CD4-positive, alpha-beta T cell treated with Interleukin-17A for 1 hour (primary cell): Measurements from ENCODE around the gene SLC43A1.
"Not testable (repeated sequence)": the region's sequence is repeated elsewhere in the genome, so short reads cannot be mapped to it uniquely, and the experiment has no call there.

Experiments
- DNase-seq: peaks from one replicate; pipeline ENCODE4 v3.0.0-alpha.2; 2020

The SLC43A1 gene

DNA sequence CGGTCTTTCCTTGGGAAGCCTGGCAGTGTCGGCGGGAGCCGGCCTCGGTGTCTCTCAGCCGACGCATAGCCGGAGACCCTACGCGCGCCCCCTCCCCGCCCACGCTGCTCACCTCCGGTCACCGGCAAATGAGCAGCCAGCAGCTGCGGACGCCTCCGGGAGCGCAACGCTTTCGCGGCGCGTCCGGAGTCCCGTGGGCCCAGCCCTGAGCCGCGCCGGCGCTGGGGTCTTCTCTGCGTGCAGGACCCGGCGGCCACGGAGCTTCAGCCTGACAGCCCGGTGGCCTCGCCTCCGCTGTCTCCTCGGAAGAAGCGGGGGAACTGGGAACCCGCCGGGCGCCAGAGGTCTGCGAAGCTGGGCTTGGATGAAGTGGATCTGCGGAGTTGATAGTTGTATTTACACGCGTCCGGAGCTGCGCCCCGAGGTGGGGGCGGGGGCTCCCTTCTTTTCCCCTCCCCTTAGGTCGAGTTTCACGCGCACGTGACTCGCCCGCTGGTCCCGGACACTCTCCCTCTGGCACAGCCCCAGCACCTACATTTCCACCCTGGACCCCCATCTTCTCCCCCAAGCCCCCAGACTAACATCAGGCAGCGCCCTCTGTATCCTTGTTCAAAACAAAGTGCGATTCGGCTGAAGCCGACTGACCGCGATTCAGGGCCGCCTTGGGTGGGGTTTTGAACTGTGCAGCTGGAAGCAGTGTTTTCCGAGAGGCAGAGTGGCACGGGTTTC lies at the start of gene SLC43A1:
Gene SLC43A1 (minus strand): TSS at position 371 of the 729 bp plus-strand sequence. CDS start 1,591 bp downstream, outside the sequence.
- DNase-seq = peak; percentile 11

DNA sequence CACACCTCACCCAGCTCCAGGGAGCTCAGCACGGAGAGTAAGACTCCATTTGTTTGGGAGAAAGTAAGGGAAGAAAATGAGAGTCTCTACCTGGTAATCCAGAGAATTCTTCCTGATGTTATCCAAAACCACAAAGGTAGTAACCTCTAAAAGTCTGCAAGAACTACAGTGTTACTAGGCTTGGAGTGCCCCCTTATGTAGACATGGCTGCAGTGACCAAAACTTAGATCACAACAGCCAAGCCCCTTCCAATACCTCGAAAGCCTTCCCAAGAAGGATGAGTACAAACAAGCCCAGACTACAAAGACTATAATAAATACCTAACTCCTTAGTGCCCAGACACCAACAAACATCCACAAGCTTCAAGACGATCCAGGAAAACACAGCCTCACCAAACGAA lies 47.1 kb upstream of the SLC43A1 start:
- DNase-seq = no peak

- no peak for DNase-seq
Measured at GRCh38 chr11:57560146-57560545, 44.6 kb upstream of the SLC43A1 start.

DNA sequence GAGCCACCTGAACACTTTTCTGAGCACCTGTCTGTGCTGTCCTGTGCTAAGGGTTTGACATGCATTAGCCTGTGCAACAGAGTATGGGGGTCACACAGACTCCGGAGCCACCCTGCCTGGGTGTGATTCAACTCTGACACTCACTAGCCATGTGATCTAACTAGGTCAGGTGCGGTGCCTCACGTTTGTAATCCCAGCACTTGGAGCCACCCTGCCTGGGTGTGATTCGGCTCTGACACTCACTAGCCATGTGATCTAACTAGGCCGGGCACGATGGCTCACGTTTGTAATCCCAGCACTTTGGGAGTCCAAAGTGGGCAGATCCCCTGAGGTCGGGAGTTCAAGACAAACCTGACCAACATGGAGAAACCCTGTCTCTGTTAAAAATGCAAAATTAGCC lies 40.5 kb upstream of the SLC43A1 start:
- no peak for DNase-seq

DNA sequence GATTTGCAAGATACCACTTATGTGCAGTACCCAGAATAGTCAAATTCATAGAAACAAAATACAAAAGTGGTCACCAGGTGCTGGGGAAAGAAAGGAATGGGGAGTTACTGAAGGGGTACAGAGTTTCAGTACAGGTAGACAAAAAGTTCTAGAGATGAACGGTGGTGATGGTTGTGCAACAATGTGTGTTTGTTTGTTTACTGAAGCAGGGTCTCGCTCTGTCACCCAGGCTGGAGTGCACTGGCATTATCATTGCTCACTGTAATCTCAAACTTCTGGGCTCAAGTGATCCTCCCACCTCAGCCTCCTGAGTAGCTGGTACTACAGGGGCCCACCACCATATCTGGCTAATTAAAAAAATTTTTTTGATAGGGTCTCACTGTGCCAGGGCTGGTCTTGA lies 39.9 kb upstream of the SLC43A1 start:
- no peak for DNase-seq

DNA sequence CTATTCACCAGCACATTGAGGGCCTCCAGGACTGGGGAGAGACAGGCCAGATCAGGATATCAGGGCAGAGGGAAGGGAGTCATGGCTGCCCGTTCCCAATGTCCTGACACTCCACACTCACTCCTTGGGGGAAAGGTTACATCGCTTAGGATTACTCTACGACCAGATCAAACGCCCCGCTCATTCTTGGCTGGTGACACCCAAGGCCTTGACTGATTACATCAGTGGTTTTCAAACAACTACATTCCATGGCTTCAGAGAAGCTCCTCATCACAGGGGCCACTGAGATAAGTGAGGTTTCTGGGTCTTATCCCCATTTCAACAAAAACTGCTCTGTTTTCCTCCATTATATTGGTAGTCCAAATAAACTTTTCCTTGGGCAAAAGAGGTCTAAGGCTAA lies 37.0 kb upstream of the SLC43A1 start:
- no peak for DNase-seq

DNA sequence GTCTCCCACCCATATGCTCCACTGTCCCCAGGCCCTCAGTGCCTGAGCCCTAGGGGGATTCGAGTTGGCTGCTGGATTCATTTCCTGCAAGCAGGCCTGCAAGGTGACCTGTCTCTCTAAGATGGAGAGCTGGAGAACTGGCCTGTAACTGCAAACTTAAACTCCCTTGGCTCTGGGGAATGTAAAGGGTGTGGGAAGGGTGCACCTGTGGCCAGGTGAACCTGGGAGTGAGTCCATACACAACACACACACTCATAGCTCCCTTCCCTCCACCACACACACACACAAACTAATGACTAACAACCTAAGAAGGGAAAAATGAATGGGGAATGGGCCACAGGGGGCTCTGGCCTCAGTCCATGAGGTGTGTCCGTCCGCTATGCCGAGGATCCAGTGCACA lies 36.4 kb upstream of the SLC43A1 start:
- DNase-seq = no peak

- no peak for DNase-seq
Measured at GRCh38 chr11:57549983-57550382, 34.5 kb upstream of the SLC43A1 start.

DNA sequence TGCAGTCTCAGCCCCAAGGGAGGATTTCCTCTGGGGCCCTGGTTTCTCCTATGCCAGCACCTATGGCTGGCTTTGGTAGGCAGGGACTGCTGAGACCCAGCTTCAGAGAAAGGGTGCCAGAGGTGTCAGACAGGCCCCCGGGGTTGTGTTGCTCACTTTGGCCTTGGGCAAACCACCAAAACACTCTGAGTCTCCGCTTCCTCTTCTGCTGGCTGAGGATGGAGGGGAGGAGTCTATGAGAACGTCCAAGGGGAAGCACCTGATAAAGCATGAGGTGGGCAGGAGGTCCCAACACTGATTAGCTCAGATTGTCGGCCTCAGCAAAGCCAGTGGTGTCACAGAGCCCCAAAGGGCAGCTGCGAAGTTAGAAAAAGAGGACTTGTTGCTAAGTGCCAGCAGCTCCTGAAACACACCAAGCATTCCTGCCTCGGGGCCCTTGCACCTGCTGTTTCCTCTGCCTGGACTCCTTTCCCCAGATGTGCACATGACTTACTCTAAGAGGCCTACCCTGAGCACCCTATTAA lies 32.4 kb upstream of the SLC43A1 start:
- peak; percentile 12 for DNase-seq

- DNase-seq = no peak
Measured at GRCh38 chr11:57546869-57547475, 31.5 kb upstream of the SLC43A1 start.

GRCh38 chr11:57546451-57546850 lies 30.9 kb upstream of the SLC43A1 start:
- no peak for DNase-seq

DNA sequence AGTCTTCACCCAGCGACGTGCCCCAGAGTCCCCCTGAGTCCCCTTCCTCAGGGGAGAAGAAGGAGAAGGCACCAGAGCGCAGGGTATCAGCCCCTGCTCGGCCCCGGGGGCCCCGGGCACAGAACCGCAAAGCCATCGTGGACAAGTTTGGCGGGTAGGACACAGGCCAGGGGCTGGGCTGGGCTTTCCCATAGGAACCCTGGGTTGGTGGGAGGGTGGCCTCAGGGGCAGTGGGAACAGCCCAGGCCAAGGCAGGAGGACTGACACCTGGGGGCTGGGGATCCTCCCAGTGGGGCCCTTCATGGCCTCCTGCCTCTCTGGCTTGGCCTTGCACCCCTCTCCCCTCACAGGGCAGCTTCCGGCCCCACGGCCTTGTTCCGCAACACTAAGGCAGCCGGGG lies 30.4 kb upstream of the SLC43A1 start:
- DNase-seq = no peak

GRCh38 chr11:57544566-57544965 lies 29.1 kb upstream of the SLC43A1 start:
- DNase-seq = no peak

DNA sequence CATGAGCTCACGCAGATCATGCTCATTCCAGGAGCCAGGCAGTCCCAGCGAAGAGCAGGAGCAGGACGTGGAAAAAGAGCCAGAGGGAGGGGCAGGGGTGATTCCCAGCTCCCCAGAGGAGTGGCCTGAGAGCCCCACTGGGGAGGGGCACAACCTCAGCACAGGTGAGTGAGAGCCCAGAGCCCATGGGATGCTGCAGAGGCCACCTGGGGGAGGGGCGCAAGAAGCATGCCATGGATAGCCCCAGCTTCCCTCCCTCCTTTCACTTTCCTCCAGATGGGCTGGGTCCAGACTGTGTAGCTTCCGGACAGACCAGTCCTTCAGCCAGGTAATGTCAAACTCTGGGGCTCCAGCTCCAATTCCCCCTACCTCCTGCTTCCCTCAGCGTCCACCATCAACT lies 28.1 kb upstream of the SLC43A1 start:
- no peak for DNase-seq

GRCh38 chr11:57542582-57542981 lies 27.1 kb upstream of the SLC43A1 start:
- DNase-seq = no peak

- no peak for DNase-seq
Measured at GRCh38 chr11:57541169-57541568, 25.7 kb upstream of the SLC43A1 start.

DNA sequence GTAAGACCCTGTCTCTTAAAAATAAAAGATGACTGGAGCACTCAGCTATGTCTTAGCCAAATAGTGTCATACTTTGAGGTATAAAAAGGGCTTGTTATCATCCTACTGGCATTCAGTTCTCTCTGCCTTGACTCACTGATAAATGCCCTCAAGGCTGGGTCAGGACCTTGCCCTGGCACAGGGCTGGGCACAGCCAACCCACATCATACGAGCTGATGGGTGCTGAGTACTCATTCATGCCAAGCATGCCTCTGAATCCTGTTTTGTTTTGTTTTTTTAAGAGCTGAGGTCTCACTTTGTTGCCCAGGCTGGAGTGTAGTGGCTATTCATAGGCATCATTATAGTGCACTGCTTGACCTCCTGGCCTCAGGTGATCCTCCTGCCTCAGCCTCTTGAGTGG lies 23.8 kb upstream of the SLC43A1 start:
- no peak for DNase-seq

DNA sequence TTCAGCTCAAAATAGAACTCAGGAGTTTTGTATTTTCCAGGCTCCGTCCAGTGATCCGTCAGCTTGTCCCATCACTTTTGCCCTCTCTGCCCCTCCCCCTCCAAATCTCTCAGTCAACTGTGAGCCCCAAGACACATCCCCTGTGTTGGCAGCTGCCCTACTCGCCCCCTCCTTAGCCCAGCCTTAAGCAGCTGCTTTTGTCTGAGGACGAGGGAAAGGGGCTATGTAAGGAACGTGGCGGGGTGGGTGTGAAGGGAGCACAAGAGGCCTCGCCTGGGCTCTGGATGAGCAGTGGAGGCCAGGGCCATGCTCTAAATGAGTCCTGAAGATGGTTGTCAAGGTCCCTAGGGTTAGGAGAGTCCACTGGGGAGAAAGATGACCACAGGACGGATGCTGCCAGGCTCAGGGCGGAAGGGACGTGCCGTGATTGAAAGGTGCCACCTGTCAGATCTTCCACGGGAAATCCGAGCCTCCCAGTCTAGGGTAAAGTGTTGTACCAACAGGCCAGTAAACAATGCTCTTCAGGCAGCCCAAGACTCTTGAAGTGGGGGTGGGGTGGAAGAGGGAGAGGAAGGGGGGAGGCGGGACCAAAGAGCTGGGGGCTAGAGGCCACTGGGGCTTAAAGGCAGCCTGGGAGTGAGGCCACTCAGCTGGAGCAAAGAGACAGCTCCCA lies 21.6 kb upstream of the SLC43A1 start, which contains the start of gene SMTNL1:
Gene SMTNL1 (plus strand): TSS at position 649 of the 673 bp plus-strand sequence. CDS start 5,048 bp downstream, outside the sequence.
- no peak for DNase-seq

GRCh38 chr11:57534449-57534848 lies 18.9 kb upstream of the SLC43A1 start:
- DNase-seq = not testable (repeated sequence)

DNA sequence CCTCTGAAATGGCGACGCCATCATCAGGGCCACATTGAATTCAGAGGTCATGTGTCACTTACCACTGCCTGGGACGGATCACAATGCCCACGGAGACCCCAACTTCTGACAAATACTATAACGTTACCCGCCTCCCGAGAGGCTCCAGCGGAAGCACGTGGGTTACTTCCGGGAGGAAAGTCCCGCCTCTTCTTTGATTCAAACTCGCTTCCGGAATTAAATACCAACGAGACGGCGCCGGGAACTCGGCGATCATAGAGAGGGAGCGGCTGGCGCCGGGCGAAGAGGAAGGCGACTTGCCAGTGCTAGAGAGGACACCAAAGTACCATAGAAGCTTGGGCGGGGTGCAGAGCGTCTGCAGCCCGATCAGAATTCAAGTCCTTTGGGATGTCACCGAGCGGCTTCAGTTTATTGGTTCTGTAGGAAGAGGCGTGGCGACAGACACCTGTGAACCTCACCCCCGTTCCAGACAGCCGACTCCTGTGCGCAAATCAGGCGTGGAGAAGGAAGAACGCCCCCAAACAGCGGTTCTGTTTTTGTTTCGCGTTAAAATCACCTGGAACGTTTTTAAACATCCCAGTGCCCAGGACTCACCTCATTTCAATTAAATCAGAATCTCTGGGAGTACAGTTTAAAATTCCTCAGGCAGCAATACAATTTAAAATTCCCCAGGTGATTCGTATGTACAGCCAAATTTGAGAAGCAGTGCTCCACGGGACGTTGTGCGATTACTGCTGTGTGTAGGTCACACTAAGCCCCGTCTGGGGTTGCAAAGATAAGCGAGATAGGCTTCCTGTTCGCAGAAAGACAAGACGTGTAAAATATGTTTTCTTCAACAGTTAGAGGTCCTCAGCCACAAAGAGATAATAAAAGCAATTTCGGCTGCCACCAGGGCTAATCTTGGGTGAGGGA lies 15.3 kb upstream of the SLC43A1 start, which contains the start of gene TIMM10:
Gene TIMM10 (minus strand): TSS at position 159 of the 912 bp plus-strand sequence. CDS start 565 bp downstream, outside the sequence.
- DNase-seq = peak; percentile 98

DNA sequence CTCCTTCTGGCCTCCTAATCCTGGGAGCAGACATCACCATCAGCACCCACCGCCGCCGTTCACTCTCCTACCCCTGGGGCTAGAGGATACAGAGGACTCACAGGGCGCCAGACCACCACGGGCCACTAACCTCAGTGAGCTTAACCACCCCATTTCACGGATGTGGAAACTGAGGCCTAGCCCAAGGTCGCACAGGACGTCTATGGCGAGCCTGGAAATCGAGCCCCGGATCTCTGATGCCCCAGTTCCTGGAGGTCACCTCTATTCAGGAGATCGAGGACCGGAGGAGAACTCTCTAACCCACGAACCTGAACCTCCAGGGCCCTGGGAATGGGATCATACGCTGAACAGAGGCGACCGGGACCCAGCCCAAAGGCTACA lies 14.7 kb upstream of the SLC43A1 start:
- no peak for DNase-seq

GRCh38 chr11:57529012-57529411 lies 13.5 kb upstream of the SLC43A1 start:
- no peak for DNase-seq
